ENCODE data around the gene CDK6.

- no peak for TF ChIP-seq POLR2A (IDR thresholded peaks at IDR 0.05; ENCODE audit: low read depth, low read length)
- no peak for TF ChIP-seq POLR2AphosphoS5 (IDR thresholded peaks at IDR 0.05; ENCODE audit: low read depth, low read length)
- no peak for TF ChIP-seq TAF1 (IDR thresholded peaks at IDR 0.05; ENCODE audit: borderline replicate concordance, low read depth, low read length)
These were observed 85.4 kb downstream of the CDK6 start for GRCh38 chr7:92750946-92751345.
